T-helper 2 cell (primary cell): ENCODE results near the gene SPP2.

Experiments
- DNase-seq, 5 experiments: peaks; one replicate each; pipeline versions ENCODE4 v3.0.0 to v3.0.0-alpha.2; 2012 to 2022

SPP2 gene

GRCh38 chr2:234038076-234038802 is 12.3 kb upstream of the SPP2 start:
- no peak for DNase-seq

- no peak for DNase-seq
These were observed 6.3 kb upstream of the SPP2 start for GRCh38 chr2:234044157-234044556.

- no peak for DNase-seq
These were observed 4.0 kb upstream of the SPP2 start for GRCh38 chr2:234046521-234046920.

GRCh38 chr2:234047361-234047760 is 3.1 kb upstream of the SPP2 start:
- no peak for DNase-seq

GRCh38 chr2:234048049-234048448 is 2.5 kb upstream of the SPP2 start:
- no peak for DNase-seq

GRCh38 chr2:234051374-234052070 is 1.0 kb downstream of the SPP2 start:
- DNase-seq, result no peak

GRCh38 chr2:234058881-234059280 is 8.4 kb downstream of the SPP2 start:
- DNase-seq, result no peak

- no peak for DNase-seq
These were observed 9.7 kb downstream of the SPP2 start for GRCh38 chr2:234060236-234060635.

- DNase-seq, result peak in 2 of 5 experiments; percentile 7 to 69
These were observed 11.2 kb downstream of the SPP2 start for GRCh38 chr2:234061624-234062257.

- no peak for DNase-seq
These were observed 16.1 kb downstream of the SPP2 start for GRCh38 chr2:234066587-234066986.

- DNase-seq, result peak in 2 of 5 experiments; percentile 9 to 32
These were observed 21.2 kb downstream of the SPP2 start for GRCh38 chr2:234071664-234072063.

GRCh38 chr2:234072454-234072853 is 22.0 kb downstream of the SPP2 start:
- DNase-seq, result no peak

- no peak for DNase-seq
These were observed 24.4 kb downstream of the SPP2 start for GRCh38 chr2:234074751-234075517.

GRCh38 chr2:234075518-234075915 is 25.0 kb downstream of the SPP2 start:
- no peak for DNase-seq

GRCh38 chr2:234075947-234076346 is 25.4 kb downstream of the SPP2 start:
- no peak for DNase-seq

GRCh38 chr2:234076451-234076850 is 25.9 kb downstream of the SPP2 start:
- peak in 1 of 5 experiments; percentile 34 for DNase-seq

GRCh38 chr2:234078129-234078528 is 27.6 kb downstream of the SPP2 start:
- DNase-seq, result no peak

- DNase-seq, result no peak
These were observed 31.7 kb downstream of the SPP2 start for GRCh38 chr2:234081970-234082822.

- no peak for DNase-seq
These were observed 33.3 kb downstream of the SPP2 start for GRCh38 chr2:234083572-234084348.

- DNase-seq, result no peak
These were observed 41.0 kb downstream of the SPP2 start for GRCh38 chr2:234091432-234091879.

- DNase-seq, result no peak
These were observed 41.4 kb downstream of the SPP2 start for GRCh38 chr2:234091883-234092282.
